ENCODE measurements around the gene ZBTB25. TPM values are rescaled to one million over a fixed set of nuclear protein-coding genes. Genes with fewer than 3 reads are reported as not detected.

ZBTB25 gene
- total and polyA plus RNA-seq, 10 donors = 5.0 to 27.5 (median 17.6) TPM

DNA sequence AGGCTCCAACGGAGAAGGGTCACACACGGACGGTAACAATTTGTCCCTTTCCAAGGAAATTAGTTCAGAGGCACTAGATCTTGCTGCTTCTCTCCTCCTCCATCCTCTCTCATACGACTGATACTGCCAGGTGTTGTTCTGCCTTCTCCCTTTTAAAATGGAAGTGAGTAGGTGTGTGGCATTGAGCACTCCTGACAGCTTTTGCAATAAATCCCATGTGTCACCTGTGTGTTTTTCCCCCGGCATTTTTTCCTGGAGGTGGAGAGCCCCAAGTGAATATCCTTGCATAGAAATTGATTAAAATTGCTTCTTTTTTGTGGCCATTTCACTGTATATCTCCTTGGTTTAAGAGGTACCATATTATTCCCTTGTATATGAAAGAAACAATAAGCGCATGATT, 64.5 kb downstream of the ZBTB25 start:
- DNase-seq = no peak
- Histone ChIP-seq H3K9me3 (no peaks in the 10 kb centered on the region), H3K36me3 (peaks cover 0 to 99% (median 49%) of the 10 kb centered on the region in 6 donors), H3K27me3 (replicated peaks in 1 of 7) (no peaks in the 10 kb centered on the region), H3K4me1 (peaks cover 0 to 11% (median 2%) of the 10 kb centered on the region in 6 donors), H3K27ac (no peak overlapping the region), H3K4me3 (no peak overlapping the region)
- 95 to 97% (median 95%) methylated on average over 6 of the region's 6 CpGs for WGBS, 5 donors
- intact Hi-C loops (cut with DNase I; ENCODE audit: low total_unique reads) = no loop called here
- TF ChIP-seq POLR2AphosphoS5 (IDR thresholded peaks at IDR 0.05) (no peak), POLR2A (IDR thresholded peaks at IDR 0.05) (no peak), CTCF (IDR thresholded peaks at IDR 0.05 in 8 of 11, conservative IDR thresholded peaks at IDR 0.05 in 3 of 11) (no peak)

DNA sequence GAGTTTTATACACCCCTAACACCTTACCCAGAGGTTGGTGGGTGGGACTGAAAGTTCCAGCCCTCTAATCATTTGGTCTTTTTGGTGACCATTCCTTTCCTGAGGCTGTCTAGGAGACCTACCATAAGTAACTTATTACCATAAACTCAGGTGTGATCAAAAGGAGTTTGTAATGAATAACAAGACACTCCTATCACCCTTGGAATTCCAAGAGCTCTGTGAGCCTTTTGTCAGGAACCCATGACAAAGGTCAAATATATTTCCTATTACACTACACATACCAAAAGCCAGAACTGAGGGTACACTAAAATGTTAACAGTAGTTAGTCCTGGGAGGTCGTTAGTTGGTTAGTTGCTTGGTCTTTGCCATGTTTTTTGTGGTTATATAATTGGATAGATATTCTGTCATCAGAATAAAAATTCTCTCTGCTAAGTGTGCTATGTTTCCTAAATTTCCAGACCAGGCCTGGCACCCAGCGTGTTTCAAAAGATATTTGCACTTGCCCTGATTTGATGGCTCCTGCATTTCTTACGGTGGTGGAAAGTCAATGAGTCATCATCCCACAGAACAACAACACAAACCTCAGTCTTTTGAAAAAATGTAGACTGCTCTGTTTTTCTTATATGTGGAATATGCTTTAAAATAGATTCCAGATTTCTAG, 65.3 kb downstream of the ZBTB25 start:
- peaks cover 0 to 4% (median 0%) of the 10 kb centered on the region in 6 donors for H3K4me1 ChIP-seq
- intact Hi-C loops (cut with DNase I; ENCODE audit: low total_unique reads) = no loop called here
- no peaks in the 10 kb centered on the region for H3K9me3 ChIP-seq
- H3K27ac ChIP-seq = no peak overlapping the region
- peaks cover 0 to 99% (median 54%) of the 10 kb centered on the region in 6 donors for H3K36me3 ChIP-seq
- WGBS, 5 donors = 72 to 84% (median 76%) methylated on average over 3 of the region's 3 CpGs
- DNase-seq = no peak
- TF ChIP-seq POLR2AphosphoS5 (IDR thresholded peaks at IDR 0.05) = no peak
- TF ChIP-seq POLR2A (IDR thresholded peaks at IDR 0.05) = no peak
- TF ChIP-seq CTCF (IDR thresholded peaks at IDR 0.05 in 8 of 11, conservative IDR thresholded peaks at IDR 0.05 in 3 of 11) = no peak
- no peaks in the 10 kb centered on the region for H3K27me3 ChIP-seq (replicated peaks in 1 of 7)
- no peak overlapping the region for H3K4me3 ChIP-seq

DNA sequence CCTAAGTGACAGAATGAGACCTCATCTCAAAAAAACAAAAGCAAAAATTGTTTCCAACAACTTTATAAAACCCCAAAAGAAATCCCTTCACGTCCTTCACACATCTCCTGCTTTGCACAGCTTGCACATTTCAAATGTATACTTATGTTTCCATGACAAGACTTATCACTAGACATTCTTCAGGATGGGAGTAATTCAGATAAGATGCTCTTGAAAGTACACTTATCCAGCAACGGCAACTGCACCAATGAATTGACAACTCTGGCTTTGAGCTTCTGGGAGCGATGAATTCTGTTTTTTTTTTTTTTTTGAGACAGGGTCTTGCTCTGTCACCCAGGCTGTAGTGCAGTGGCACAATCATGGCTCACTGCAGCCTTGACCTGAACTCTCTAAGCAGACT, 69.1 kb downstream of the ZBTB25 start:
- Histone ChIP-seq H3K27me3 (replicated peaks in 1 of 7) (no peaks in the 10 kb centered on the region), H3K4me1 (no peaks in the 10 kb centered on the region), H3K27ac (no peak overlapping the region), H3K4me3 (no peak overlapping the region), H3K36me3 (peaks cover 0 to 94% (median 59%) of the 10 kb centered on the region in 6 donors), H3K9me3 (no peaks in the 10 kb centered on the region)
- no peak for DNase-seq
- intact Hi-C loops (cut with DNase I; ENCODE audit: low total_unique reads) = loop anchor here (5.0 kb wide), 1 partner anchor 43 kb away; no protein-coding TSS in a partner anchor
- TF ChIP-seq POLR2AphosphoS5 (IDR thresholded peaks at IDR 0.05) (no peak), CTCF (IDR thresholded peaks at IDR 0.05 in 8 of 11, conservative IDR thresholded peaks at IDR 0.05 in 3 of 11) (no peak), POLR2A (IDR thresholded peaks at IDR 0.05) (no peak)
- WGBS, 5 donors = 87 to 93% (median 90%) methylated on average over 3 of the region's 3 CpGs

- Histone ChIP-seq H3K27ac (no peak overlapping the region), H3K4me3 (no peak overlapping the region), H3K36me3 (peaks cover 0 to 100% (median 67%) of the 10 kb centered on the region in 6 donors), H3K9me3 (no peaks in the 10 kb centered on the region), H3K27me3 (replicated peaks in 1 of 7) (no peaks in the 10 kb centered on the region), H3K4me1 (no peaks in the 10 kb centered on the region)
- no peak for TF ChIP-seq CTCF (IDR thresholded peaks at IDR 0.05 in 8 of 11, conservative IDR thresholded peaks at IDR 0.05 in 3 of 11)
- TF ChIP-seq POLR2A (IDR thresholded peaks at IDR 0.05) = no peak
- TF ChIP-seq POLR2AphosphoS5 (IDR thresholded peaks at IDR 0.05) = no peak
- DNase-seq = no peak
- intact Hi-C loops (cut with DNase I; ENCODE audit: low total_unique reads) = no loop called here
- WGBS, 5 donors = 85 to 99% (median 96%) methylated on average over 6 of the region's 6 CpGs
These were observed 79.7 kb downstream of the ZBTB25 start for GRCh38 chr14:64423987-64424386.

Data from spleen (tissue), 11 donors.